ENCODE results near the gene CRMP1.

DNA sequence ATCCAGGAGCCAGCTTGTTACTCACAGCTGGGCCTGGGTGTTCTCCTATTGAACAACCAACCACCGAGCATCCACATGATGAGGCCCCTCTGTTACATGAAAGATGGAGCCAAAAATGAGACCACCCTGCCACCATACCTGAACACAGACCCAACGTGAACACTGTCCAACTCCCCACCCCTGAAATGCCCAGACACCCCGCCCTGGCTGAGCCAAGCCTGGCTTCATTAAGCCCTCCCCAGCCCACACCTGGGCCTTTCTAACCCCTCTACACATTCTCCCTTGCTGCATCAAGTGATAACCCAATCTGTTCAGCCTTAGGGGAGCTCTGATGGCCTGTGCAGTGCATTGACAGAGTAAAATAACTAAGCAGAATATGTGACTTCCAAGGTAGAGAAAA lies 101.2 kb downstream of the CRMP1 start:
- TF ChIP-seq POLR2A (IDR thresholded peaks at IDR 0.05), result no peak
- TF ChIP-seq, protein P1, sequence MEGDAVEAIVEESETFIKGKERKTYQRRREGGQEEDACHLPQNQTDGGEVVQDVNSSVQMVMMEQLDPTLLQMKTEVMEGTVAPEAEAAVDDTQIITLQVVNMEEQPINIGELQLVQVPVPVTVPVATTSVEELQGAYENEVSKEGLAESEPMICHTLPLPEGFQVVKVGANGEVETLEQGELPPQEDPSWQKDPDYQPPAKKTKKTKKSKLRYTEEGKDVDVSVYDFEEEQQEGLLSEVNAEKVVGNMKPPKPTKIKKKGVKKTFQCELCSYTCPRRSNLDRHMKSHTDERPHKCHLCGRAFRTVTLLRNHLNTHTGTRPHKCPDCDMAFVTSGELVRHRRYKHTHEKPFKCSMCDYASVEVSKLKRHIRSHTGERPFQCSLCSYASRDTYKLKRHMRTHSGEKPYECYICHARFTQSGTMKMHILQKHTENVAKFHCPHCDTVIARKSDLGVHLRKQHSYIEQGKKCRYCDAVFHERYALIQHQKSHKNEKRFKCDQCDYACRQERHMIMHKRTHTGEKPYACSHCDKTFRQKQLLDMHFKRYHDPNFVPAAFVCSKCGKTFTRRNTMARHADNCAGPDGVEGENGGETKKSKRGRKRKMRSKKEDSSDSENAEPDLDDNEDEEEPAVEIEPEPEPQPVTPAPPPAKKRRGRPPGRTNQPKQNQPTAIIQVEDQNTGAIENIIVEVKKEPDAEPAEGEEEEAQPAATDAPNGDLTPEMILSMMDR (IDR thresholded peaks at IDR 0.05), result no peak
